Small intestine (tissue), 7 donors: ENCODE results near the gene GALNT18. TPM values are rescaled to one million over a fixed set of nuclear protein-coding genes. Genes with fewer than 3 reads are reported as not detected.

ENCODE experiments used
- DNase-seq, 2 donors: peaks; one replicate each; pipeline versions ENCODE4 v3.0.0 to v3.0.0-alpha.2; 2013
- FAIRE-seq: peaks from 2 replicates; lab custom pipeline; 2012; peaks lifted over from hg19 to GRCh38; lab: Jason Lieb, UNC
- H3K27ac ChIP-seq, 3 donors: one replicate each; pipeline ENCODE4 v1.5.1; 2013; ENCODE audit warnings: low read length in 2 of 3, mild to moderate bottlenecking in 2 of 3, control low read depth in 1 of 3, inconsistent platforms in 1 of 3, low read depth in 1 of 3, moderate library complexity in 1 of 3
- H3K27me3 ChIP-seq, 3 donors: one replicate each; pipeline ENCODE4 v1.6.1; 2013; ENCODE audit warnings: low read length in 3 of 3, inconsistent platforms in 1 of 3; ENCODE audit not compliant: control insufficient read depth in 3 of 3, insufficient read depth in 3 of 3
- H3K36me3 ChIP-seq, 3 donors: one replicate each; pipeline ENCODE4 v1.6.1; 2013; ENCODE audit warnings: low read length in 3 of 3, inconsistent platforms in 1 of 3, low read depth in 1 of 3, mild to moderate bottlenecking in 1 of 3, moderate library complexity in 1 of 3; ENCODE audit not compliant: control insufficient read depth in 3 of 3, insufficient read depth in 2 of 3
- H3K4me1 ChIP-seq, 3 donors: one replicate each; pipeline ENCODE4 v1.6.1; 2013; ENCODE audit warnings: low read length in 2 of 3, inconsistent platforms in 1 of 3, low read depth in 1 of 3, mild to moderate bottlenecking in 1 of 3, moderate library complexity in 1 of 3; ENCODE audit not compliant: control insufficient read depth in 3 of 3, insufficient read depth in 2 of 3
- H3K4me3 ChIP-seq, 3 donors: one replicate each; pipeline ENCODE4 v1.5.1; 2013; ENCODE audit warnings: low read length in 3 of 3, control low read depth in 1 of 3, inconsistent platforms in 1 of 3, low read depth in 1 of 3, mild to moderate bottlenecking in 1 of 3, moderate library complexity in 1 of 3
- H3K9me3 ChIP-seq, 2 donors: one replicate each; pipeline ENCODE4 v1.6.1; 2013; ENCODE audit warnings: low read depth in 1 of 2, low read length in 1 of 2; ENCODE audit not compliant: control insufficient read depth in 2 of 2, insufficient read depth in 1 of 2
- WGBS, 3 donors: extraction: QIAGEN DNeasy Blood & Tissue Kit; methylation state at CpG; one replicate each; pipeline ENCODE4 v1.1.7; 2013; 5-methylcytosine and 5-hydroxymethylcytosine counted together
- polyA plus RNA-seq, 4 donors: library from polyadenylated mRNA; stranded (reverse) in 3 of 4; unstranded in 1 of 4; fragments of 200-250 nt in 3 of 4; fragments of 120-200 nt in 1 of 4; gene quantifications; one replicate each; pipeline versions ENCODE4 v1.2.1 to v1.2.3, GENCODE V29; 2013
- donor health status: healthy with polysubstance abuse.
- donor health status: control.
- donor health status: control.
- donor health status: Bipolar disorder and iron deficiency.
- donor health status: healthy.

GALNT18 gene
- polyA plus RNA-seq, 4 donors: 0.45 to 18.9 (median 1.5) TPM

DNA sequence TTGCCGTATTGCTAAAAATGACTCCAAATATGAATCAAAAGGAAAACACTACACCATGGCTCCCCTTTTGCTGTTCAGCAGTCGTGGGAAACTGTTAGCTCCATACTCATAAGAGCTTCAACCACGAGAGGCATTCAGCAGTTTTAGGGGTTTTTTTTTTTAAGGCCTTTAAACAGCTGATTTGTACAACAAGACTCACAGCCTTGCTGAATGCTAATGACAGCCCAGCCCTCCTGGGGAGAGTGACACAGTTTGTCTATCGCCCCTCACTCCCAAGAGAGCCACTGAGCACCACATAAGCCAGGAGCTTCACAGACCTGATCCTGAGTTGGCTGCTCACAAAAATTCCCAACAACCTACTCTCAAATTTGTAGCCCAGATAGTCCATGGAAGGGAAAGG lies 32.4 kb downstream of the GALNT18 start:
- Histone ChIP-seq H3K27ac (no peak overlapping the region), H3K36me3 (no peaks in the 10 kb centered on the region), H3K4me3 (no peak overlapping the region), H3K9me3 (no peaks in the 10 kb centered on the region), H3K27me3 (peaks cover 0 to 2% (median 0%) of the 10 kb centered on the region in 3 donors), H3K4me1 (no peaks in the 10 kb centered on the region)
- FAIRE-seq (no peak), DNase-seq (no peak)
- WGBS, 3 donors: 49 to 61% (median 54%) methylated on average over 4 of the region's 4 CpGs

DNA sequence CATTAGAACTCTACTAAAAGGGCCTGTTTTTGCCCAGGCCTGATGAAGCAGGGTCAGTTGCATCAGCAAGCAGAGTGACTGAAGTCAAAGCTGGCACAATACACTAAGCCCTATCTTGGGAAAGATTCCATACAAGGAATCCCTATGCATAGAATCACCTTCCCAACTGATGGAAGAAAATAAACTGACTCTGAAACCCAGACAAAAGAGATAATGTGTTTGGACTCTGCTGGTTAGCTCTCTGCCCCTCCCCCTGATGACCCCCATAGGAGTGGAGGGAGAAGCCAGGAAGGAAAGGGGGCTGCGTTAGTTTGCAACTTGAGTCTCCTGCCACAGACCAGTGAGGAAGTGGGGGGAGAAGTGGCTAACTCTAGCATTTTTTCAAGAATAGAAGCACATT lies 32.9 kb downstream of the GALNT18 start:
- Histone ChIP-seq H3K4me3 (no peak overlapping the region), H3K27me3 (peaks cover 0 to 2% (median 0%) of the 10 kb centered on the region in 3 donors), H3K27ac (no peak overlapping the region), H3K4me1 (no peaks in the 10 kb centered on the region), H3K9me3 (no peaks in the 10 kb centered on the region), H3K36me3 (no peaks in the 10 kb centered on the region)
- DNase-seq (no peak), FAIRE-seq (no peak)
- WGBS, 3 donors: 46 to 64% (median 61%) methylated on average over 1 of the region's 1 CpG

DNA sequence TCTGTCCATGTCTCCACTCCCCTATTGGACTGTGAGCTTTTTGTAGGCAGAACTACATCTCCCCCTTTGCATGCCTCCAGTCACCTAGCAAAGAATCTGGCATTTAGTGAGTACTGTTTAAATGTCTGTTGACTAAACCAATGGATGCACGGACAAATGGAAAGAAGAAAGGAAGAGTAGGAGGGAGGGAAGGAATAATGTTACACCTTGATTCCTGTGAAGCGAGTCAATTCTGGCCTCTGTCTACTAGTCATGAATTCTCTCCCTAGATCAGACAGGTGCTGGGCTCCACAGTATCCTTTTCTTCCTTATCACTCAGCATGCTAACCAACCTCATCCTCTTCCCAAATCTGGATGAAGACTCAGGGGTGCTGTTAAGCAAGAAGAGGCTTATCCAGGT lies 33.6 kb downstream of the GALNT18 start:
- H3K27me3 ChIP-seq: peaks cover 0 to 2% (median 0%) of the 10 kb centered on the region in 3 donors
- no peak overlapping the region for H3K4me3 ChIP-seq
- DNase-seq: no peak
- H3K27ac ChIP-seq: no peak overlapping the region
- no peak for FAIRE-seq
- no peaks in the 10 kb centered on the region for H3K4me1 ChIP-seq
- H3K36me3 ChIP-seq: no peaks in the 10 kb centered on the region
- 74 to 91% (median 88%) methylated on average over 2 of the region's 2 CpGs for WGBS, 3 donors
- H3K9me3 ChIP-seq: no peaks in the 10 kb centered on the region

DNA sequence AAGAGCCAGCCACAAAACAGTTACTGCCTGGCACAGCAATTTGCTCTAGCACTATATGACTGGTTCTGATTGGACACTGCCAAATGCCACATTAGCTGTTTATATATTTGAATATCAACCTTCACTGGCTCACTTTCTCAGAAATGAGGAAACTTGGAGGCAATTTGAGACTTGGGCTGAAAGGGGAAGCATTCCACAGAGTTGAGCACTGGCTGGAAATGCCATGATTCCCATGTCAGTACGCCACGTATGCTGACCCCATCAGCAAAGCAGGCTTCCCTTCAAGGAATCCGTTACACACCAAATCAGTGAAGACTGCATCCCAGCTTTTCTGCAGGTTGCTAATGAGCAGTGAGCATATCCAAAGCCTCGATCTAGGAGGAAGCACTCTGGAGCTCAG lies 34.7 kb downstream of the GALNT18 start:
- H3K36me3 ChIP-seq: no peaks in the 10 kb centered on the region
- no peaks in the 10 kb centered on the region for H3K9me3 ChIP-seq
- H3K4me1 ChIP-seq: no peaks in the 10 kb centered on the region
- peaks cover 0 to 2% (median 0%) of the 10 kb centered on the region in 3 donors for H3K27me3 ChIP-seq
- DNase-seq (no peak), FAIRE-seq (no peak)
- no peak overlapping the region for H3K27ac ChIP-seq
- no peak overlapping the region for H3K4me3 ChIP-seq
- WGBS, 3 donors: 82 to 85% (median 85%) methylated on average over 4 of the region's 4 CpGs

DNA sequence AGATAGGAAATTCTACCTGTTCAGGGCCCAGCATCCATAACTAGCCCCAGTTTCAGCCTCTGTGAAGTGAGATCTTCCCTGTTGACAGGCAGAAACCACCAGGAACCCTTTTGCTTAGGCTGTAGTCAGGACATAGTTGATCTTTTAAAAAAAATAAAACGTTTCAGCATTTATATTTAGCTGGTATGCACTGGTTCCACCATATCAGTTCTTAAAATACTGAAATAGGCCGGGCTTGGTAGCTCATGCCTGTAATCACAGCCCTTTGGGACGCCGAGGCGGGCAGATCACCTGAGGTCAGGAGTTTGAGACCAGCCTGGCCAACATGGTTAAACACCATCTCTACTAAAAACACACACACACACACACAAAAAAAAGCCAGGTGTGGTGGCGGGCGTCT lies 35.3 kb downstream of the GALNT18 start:
- DNase-seq (no peak), FAIRE-seq (no peak)
- WGBS, 3 donors: 79 to 85% (median 84%) methylated on average over 7 of the region's 7 CpGs
- Histone ChIP-seq H3K27ac (no peak overlapping the region), H3K27me3 (peaks cover 0 to 2% (median 0%) of the 10 kb centered on the region in 3 donors), H3K9me3 (no peaks in the 10 kb centered on the region), H3K36me3 (no peaks in the 10 kb centered on the region), H3K4me3 (no peak overlapping the region), H3K4me1 (no peaks in the 10 kb centered on the region)

DNA sequence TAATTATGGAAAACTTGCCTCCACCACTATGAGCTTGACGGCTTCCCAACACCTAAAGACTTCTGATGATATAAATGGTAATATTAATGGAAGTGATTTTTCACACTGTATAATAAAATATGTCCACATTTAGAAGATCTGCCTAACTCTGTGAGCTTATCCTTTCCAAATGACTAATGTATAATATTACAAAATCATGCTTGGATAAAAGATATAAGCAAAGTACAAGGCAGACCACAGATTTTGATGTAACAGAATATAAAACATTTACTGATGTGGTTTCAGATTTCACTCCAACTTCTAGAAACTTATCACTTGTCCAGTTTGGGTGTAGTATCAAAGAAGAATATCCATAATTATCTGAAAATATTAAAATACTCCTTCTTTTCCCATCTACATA lies 36.9 kb downstream of the GALNT18 start:
- Histone ChIP-seq H3K36me3 (no peaks in the 10 kb centered on the region), H3K4me1 (no peaks in the 10 kb centered on the region), H3K27ac (no peak overlapping the region), H3K27me3 (peaks cover 0 to 1% (median 0%) of the 10 kb centered on the region in 3 donors), H3K9me3 (no peaks in the 10 kb centered on the region), H3K4me3 (no peak overlapping the region)
- DNase-seq (no peak), FAIRE-seq (no peak)
- 87 to 93% (median 91%) methylated on average over 1 of the region's 1 CpG for WGBS, 3 donors

DNA sequence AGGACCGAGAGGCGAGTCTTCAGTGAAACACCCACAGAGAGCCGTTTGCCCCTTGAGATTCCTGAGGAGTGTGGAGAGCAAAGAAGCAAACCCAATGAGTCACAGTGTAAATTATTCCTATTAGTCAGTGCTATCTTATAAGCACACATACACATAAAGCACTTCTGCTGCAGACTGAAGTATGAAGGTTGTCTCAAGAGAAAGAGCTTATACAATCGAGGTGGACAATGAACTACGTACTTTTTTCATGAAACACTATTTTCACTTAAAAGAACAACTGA lies 37.3 kb downstream of the GALNT18 start:
- peaks cover 0 to 2% (median 0%) of the 10 kb centered on the region in 3 donors for H3K27me3 ChIP-seq
- no peak overlapping the region for H3K27ac ChIP-seq
- peak overlapping the region in 1 of 3 donors; percentile 16 for H3K4me3 ChIP-seq
- FAIRE-seq (no peak), DNase-seq (no peak)
- H3K4me1 ChIP-seq: no peaks in the 10 kb centered on the region
- no peaks in the 10 kb centered on the region for H3K36me3 ChIP-seq
- 38 to 70% (median 57%) methylated on average over 5 of the region's 5 CpGs for WGBS, 3 donors
- no peaks in the 10 kb centered on the region for H3K9me3 ChIP-seq

DNA sequence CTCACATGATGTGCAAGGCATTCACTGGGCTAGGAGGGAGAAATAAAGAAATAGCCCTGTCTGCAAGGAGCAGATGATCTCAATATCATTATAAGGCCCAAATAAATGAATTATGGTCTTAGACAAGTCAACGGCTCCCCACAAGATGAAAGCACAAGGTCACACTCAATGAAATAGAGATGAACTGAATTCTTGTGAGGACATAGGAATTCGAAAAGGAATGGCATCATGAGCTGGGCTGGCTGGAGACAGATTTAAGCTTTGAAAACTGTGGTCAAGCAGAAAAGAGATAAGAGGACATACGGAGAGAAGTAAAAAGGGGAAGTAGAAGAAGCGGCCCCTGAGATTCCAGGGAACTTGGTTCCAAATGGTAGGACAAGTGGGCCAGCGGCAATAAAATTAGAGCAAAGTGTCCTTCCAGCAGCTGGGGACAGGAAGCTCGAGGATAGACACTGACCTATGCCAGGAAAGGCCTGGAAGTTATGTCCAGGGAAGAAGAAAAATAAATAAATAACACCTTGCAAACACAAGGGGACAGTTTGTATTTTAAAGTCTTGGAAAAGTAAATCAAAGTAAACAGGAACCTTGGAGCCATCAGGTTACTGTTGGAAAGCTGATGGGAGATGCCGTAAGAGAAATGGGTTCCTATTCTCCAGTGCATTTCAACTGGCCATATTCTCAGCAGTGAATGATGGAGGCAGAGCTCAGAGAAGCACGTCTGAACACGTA lies 37.8 kb downstream of the GALNT18 start:
- FAIRE-seq: no peak
- H3K27ac ChIP-seq: no peak overlapping the region

More for the DNA sequence above, 37.8 kb downstream of the GALNT18 start:
- peaks cover 0 to 5% (median 0%) of the 10 kb centered on the region in 3 donors for H3K27me3 ChIP-seq
- no peak for DNase-seq
- WGBS, 3 donors: 64 to 77% (median 76%) methylated on average over 9 of the region's 9 CpGs
- H3K9me3 ChIP-seq: no peaks in the 10 kb centered on the region
- no peaks in the 10 kb centered on the region for H3K36me3 ChIP-seq
- H3K4me1 ChIP-seq: no peaks in the 10 kb centered on the region
- peak overlapping the region in 1 of 3 donors; percentile 16 for H3K4me3 ChIP-seq
